ENCODE results near the gene DLGAP3.

DNA sequence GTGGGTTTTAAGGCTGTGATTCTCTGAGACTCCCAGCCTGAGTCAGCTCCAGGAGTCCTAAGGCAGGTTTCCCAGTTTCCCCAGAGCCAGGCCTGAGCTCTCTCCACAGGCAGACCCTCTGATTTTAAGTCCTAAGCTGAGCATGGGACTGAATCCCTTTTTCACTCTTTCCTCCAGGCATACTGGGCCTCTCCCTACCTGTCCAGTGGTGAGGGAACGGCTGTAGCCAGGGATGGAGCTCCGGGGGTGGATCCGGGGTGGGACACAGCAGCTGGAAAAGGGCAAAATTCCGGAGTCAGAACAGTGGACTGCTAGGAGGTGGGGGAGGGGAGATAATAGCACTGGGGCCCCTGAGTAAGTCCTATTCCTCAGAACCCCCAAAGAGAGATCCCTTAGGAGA lies 30.0 kb downstream of the DLGAP3 start:
- no peak for TF ChIP-seq EZH2 (IDR thresholded peaks at IDR 0.05; ENCODE audit: borderline replicate concordance, low read depth, low read length, poor library complexity, severe bottlenecking)
- TF ChIP-seq, protein P1, sequence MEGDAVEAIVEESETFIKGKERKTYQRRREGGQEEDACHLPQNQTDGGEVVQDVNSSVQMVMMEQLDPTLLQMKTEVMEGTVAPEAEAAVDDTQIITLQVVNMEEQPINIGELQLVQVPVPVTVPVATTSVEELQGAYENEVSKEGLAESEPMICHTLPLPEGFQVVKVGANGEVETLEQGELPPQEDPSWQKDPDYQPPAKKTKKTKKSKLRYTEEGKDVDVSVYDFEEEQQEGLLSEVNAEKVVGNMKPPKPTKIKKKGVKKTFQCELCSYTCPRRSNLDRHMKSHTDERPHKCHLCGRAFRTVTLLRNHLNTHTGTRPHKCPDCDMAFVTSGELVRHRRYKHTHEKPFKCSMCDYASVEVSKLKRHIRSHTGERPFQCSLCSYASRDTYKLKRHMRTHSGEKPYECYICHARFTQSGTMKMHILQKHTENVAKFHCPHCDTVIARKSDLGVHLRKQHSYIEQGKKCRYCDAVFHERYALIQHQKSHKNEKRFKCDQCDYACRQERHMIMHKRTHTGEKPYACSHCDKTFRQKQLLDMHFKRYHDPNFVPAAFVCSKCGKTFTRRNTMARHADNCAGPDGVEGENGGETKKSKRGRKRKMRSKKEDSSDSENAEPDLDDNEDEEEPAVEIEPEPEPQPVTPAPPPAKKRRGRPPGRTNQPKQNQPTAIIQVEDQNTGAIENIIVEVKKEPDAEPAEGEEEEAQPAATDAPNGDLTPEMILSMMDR (conservative IDR thresholded peaks at IDR 0.05; ENCODE audit: low read depth, low read length) = no peak
